HG02870 (cell line): ENCODE results near the gene TNFRSF11A.
A peak's percentile ranks its signal among the peaks of the same experiment; 100 is the strongest.

Experiments
- ATAC-seq: cut with Tn5 transposase; IDR thresholded peaks from one replicate; pipeline ENCODE4 v1.9.1; 2021; ENCODE audit warnings: mild to moderate bottlenecking, moderate library complexity; ENCODE audit not compliant: unreplicated experiment

Gene TNFRSF11A

DNA sequence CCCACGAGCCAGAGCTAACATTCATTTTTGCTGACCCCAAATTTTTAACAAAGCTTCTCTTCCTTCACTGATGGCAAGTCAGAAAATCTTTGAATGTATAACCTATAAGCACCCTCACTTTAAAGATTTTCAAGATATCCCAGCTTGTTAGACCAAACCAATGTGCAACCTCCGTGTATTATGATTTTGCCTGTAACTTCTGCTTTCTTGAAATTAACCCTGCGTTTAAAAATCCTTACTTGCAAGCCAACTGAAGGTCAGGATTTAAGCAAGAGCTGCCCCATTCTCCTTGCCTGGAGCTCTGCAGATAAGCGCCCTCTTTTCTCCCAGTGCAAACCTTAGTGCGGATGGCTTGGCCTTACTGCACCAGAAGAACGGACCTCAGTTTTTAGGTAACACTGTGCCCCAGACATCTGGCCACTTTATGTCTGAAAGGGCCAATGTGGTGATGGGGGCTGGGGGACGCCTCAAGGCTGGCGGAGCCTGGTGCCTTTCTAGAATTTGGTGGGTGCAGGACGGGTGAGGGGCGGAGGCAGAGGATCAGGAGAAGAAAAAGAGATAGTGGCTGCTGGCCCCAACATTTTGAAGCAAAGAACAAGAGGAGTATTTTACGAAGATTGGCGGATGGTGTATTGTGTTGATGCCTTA lies 805 bp upstream of the TNFRSF11A start:
- no peak for ATAC-seq

DNA sequence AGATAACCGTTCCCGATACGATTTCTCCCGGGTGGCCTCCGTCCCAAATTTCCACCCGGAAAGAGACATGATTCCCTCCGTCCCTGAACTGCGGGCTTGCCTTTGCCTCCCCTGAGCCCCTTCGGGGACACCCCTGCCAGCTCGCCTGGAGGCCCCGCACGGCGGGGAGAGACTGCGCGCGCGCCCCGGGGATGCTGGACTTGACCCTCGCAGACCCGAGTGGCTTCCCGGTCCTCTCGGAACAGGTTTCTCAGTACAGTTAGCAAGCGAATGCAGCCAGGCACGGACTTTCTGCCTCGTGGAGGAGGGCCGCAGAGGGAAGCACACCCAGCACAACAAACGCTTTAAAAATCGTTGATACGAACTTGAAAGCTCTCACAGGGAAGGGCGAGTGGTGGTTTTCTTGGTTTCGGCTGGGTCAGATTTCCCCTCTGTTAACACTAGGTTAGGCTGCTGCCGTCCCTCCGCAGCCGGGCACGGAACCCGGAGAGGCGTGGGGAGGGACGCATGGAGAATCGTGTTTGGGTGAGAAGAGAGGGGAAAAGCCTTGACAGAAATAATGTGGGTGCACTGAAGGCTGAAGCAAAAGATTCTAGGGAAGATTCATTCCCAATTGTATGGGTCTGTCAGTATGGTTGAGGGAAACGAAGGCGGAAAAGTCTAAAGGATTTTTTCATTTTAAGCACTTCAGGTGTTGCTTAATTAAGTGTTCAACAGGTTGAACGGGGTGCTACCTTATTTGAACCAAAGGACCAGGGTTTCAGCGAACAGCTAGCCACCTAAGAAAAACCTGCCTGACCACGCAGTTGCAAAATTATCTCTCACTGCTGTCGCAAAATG lies 916 bp downstream of the TNFRSF11A start:
- ATAC-seq: peak; percentile 46

GRCh38 chr18:62326646-62327348 lies 1.7 kb downstream of the TNFRSF11A start:
- ATAC-seq: no peak

DNA sequence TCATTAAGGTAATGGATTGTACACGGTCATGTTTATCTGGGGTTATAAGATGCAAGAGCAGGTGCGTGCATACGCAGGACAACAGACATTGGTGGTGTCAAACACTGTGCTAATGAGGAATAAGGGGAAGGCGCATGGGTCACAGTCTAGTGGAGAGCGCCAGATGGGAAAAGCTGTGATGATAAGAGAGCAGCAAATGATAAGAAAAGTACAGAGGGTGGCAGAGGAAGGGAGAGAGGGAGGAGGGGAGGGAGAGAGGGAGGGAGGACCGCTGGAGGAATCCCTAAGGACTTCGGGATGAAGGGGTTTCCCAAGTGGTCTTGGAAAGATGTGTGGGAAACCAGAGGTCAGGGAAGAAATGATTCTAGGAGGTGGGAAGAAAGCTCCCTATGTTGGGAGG lies 2.9 kb downstream of the TNFRSF11A start:
- no peak for ATAC-seq

- no peak for ATAC-seq
These were observed 3.7 kb downstream of the TNFRSF11A start for GRCh38 chr18:62328586-62329525.

GRCh38 chr18:62329691-62330454 lies 4.8 kb downstream of the TNFRSF11A start:
- no peak for ATAC-seq

GRCh38 chr18:62330650-62331049 lies 5.5 kb downstream of the TNFRSF11A start:
- no peak for ATAC-seq

DNA sequence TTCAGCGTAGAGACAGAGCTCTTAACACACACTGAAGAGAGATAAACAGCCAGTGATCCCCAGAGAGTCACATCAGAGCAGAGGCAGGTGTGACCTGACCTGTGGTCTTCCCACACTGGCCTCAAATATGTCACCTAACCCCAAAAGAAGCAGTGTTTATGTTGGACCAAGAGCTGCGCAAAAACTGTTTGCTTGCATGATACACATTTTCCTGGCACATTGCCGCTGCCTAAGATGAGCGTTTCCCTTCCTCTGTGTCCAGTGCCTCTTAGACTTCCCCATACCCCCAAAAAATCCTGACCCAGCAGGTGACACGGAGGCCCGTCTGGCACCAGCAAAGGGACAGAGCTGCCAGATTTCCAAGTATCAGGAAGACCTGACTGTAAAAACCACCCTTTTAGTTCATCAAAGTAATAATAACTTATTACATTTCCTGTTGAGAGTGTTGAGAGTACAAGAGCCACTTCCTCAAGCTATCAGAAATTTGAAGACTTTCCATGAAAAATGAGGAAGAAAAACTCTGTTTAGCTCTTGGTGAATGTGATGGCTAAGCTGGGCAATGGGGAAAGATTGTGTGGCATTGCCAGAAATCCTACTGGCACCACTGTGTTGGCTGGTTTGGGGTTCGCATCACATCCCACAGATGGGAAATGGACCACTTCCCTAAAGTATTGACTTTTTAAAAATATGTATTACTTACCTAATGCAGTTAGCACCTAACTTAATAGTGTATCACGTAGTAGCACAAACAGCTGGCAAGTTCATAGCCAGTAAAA lies 6.7 kb downstream of the TNFRSF11A start:
- ATAC-seq: no peak

- ATAC-seq: no peak
These were observed 7.3 kb downstream of the TNFRSF11A start for GRCh38 chr18:62332431-62332830.

DNA sequence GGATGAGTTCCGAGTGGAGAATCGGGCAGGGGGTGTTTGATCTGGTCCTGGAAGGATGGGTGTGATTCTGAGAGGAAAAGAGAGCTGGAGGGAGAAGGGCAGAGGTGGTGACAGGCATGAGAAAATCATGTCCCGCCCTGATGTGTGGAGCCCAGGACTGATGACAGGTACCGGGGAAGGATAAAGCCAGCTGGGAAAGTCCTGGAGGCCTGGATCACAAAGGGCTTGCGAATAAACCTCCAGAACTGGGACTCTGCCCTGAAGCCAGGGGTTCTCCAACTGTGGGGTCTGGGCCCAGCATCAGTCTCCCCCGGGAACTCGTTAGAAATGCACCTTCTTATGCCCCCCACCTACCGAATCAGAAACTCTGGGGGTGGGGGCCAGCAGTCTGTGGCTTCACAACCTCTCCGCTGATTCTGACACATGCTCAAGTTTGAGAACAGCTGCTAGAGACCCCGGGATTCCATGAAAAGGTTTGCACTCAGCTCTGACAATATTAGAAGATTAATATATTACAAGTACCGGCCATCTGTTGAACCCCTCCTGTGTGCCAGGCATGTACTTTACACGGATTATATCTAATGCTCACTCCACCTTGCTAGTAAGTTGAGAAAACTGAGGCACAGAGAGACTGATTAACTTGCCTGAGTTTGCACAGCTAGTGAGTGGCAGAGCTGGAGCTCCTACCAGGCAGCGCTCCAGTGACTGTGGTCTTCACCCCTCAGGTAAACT lies 8.0 kb downstream of the TNFRSF11A start:
- no peak for ATAC-seq

DNA sequence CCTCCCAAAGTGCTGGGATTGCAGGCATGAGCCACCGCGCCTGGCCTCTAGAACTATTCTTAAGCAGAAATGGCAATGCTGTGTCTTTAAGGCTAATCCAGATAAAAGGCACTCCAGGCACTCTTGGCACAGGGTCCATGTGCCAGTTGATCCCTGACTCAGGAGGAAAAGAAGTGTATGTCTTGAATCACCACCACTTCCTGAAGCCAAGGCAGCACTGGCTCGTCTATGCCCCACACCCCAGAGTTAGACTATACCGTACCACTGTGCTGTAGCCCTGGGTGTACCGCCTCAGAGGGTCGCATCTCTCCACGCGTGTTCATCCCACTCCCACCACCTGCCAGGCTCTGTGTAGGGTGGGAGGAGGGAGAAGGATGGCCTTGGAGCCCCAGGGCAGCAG lies 9.0 kb downstream of the TNFRSF11A start:
- no peak for ATAC-seq

DNA sequence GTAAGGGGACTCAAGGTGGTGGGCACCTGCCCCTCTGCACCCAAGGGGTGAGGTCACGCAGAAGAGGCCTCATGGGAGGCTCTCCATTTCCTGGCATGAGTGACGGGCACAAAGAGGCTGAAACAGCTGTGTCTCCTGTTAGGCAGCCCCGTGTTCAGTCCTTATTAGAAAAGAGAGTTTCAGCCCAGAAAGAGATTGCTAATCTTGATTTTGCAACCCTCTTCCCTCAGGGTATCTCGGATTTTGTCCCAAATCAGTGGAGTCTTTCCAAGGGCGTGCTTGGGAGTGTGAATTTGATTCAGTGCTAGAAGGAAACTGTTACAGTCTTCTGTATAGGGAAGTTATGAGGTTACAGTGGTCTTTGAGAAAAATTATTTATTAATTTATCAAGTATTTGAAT lies 10.4 kb downstream of the TNFRSF11A start:
- no peak for ATAC-seq

- ATAC-seq: no peak
These were observed 11.5 kb downstream of the TNFRSF11A start for GRCh38 chr18:62336618-62337017.

DNA sequence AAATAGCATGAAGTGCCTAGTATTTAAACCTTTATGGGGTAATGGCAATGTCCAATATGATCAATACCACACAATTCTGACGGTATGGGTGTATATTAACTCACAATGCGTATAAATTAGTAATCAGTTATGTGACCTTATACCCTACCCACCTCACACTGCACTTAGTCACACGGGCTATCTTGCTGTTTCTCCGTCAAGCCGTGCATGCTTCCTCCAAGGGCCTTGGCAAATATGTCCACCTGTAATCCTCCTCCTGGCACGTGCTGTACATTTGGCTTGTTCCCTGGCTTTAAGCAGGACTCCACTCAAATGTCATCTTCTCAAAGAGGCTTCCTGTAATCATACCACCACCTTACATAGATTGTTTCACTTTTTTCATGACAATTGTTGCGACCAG lies 12.2 kb downstream of the TNFRSF11A start:
- no peak for ATAC-seq

- no peak for ATAC-seq
These were observed 13.5 kb downstream of the TNFRSF11A start for GRCh38 chr18:62338446-62339105.

DNA sequence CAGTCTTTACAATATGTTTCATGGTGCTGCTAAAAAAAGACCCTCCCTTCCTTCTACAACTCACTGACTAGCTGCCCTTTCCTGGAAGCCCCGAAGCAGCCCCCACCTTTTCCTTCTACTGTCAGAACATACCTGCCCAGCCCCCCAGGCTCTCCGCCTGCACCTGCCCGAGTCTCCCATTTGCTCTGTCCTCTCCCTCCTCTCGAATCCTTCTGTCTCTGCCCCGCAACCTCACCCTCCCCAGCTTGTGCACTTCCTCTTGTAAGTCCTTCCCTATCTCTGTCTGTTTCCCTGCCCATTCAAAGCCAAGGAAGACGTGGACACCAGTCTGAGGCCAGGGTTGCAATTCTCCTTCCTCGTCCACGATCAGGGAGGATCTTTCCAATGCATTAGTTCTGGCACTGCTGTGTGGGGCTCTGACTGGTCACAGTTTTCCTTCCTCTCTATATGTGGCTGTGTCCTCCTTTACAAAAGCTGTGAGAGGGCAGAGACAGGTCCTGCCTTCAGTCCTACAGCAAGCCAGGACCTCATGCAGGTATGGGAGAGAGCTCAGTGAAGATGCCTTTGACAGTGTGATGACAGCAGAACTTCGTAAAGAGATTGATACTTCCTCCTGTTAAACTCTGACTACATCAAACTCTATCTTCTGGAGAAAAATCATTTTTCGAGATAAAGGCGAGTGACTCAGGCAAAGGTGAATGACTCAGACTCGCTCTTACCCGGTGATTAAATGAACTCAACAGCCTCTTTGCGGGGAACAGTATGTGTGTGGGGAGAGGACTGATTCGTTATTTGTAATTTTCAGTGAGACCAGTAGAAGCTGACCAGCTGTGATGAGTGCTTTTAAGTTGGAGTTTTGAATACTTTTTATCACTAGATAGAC lies 14.2 kb downstream of the TNFRSF11A start:
- no peak for ATAC-seq

- no peak for ATAC-seq
These were observed 15.9 kb downstream of the TNFRSF11A start for GRCh38 chr18:62340996-62341395.
